Tibial nerve (tissue), 4 donors: ENCODE results near the gene SLC22A31.

Experiments
- CTCF ChIP-seq, 5 experiments: fragments of 200-600 bp in 3 of 5; fragments of 450-650 bp in 2 of 5; sonication (generic) in 3 of 5; IDR thresholded peaks; one replicate each; pipeline ENCODE4 v1.5.1; 2016 to 2019; ENCODE audit warnings: antibody characterized with exemption in 5 of 5, mild to moderate bottlenecking in 3 of 5, moderate library complexity in 2 of 5
- EP300 ChIP-seq, 2 donors: sonication (generic); formaldehyde crosslinking; IDR thresholded peaks; one replicate each; pipeline ENCODE4 v1.6.1; 2017; ENCODE audit warnings: antibody characterized with exemption in 2 of 2, mild to moderate bottlenecking in 1 of 2
- POLR2A ChIP-seq, 2 donors: fragments of 450-650 bp; IDR thresholded peaks; one replicate each; pipeline ENCODE4 v1.6.1; 2017; ENCODE audit warnings: antibody characterized with exemption in 2 of 2, mild to moderate bottlenecking in 2 of 2, moderate library complexity in 2 of 2

GRCh38 chr16:89153848-89154271 lies 46.5 kb downstream of the SLC22A31 start:
- TF ChIP-seq CTCF (IDR thresholded peaks at IDR 0.05) (no peak), POLR2A (IDR thresholded peaks at IDR 0.05) (no peak), EP300 (IDR thresholded peaks at IDR 0.05) (no peak)
